HS-27A (cell line): ENCODE results near the gene MRPL21.

Experiments
- DNase-seq: peaks from one replicate; pipeline ENCODE4 v3.0.0-alpha.2; 2012; ENCODE audit warnings: low read depth, missing footprints

The MRPL21 gene

DNA sequence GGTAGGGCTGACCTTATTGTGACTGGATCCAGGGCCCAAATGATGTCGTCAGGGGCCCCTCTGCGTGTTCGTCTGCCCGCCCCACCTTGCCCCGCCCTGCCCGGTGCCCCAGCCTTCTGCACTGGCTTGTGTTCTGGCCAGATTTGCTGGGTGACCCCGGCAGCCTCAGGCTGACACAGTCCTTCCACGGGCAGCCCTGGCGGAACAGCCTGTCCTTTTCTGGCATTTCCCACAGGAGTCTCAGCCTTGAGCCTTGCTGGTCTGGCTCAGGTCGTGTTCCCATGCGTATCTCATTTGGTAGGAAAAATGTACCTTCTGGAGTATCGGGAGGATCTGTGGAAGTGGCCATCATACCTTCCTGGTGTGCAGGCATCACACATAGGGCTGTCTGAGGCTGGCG lies 31.0 kb upstream of the MRPL21 start:
- no peak for DNase-seq

DNA sequence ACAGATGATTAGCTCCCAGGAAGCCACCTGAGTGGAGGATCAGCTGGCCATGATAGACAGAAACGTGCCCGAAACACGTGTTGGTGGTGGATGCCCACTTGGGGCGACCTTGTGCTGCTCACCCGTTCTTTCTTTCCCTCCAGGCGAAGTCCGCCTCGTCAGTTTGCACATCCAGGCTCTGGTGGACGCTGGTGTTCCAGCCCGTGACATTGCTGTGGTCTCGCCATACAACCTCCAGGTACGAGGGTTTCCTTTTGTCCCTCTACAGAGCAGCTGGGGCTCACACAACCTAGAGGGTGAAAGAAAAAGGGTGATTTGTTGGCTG lies 30.7 kb upstream of the MRPL21 start:
- DNase-seq, result no peak

DNA sequence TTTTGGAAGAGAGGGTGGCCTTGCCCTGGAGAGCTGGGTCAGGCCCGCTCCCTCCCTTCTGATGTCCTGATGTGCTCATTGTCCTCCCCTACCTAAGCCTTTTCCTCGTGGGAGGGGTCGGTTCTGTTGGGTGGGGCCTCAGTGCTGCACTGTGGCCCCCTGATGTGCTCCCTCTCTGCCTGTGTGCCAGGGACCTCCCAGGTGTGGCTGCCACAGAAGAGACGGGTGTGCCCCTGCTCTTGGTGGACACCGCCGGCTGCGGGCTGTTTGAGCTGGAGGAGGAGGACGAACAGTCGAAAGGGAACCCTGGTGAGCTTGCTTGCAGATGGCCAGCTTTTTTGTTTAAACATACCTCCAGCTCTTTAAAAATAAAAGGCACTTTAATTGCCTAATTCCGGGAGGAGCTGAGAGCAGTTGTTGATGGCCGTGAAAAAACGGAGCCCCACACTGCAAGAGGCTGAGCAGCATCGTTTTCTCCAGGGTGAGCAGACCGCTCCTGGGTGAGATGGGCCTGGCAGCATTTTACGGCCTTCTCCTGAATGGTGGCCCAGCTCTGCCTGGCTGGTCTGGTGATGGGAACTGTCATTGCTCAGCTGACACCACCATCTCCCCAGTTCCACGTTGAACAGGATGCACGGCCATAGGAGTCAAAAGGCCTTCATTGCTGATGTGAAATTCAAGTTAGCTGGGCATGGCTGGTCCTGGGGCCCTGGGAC lies 30.1 kb upstream of the MRPL21 start:
- no peak for DNase-seq

DNA sequence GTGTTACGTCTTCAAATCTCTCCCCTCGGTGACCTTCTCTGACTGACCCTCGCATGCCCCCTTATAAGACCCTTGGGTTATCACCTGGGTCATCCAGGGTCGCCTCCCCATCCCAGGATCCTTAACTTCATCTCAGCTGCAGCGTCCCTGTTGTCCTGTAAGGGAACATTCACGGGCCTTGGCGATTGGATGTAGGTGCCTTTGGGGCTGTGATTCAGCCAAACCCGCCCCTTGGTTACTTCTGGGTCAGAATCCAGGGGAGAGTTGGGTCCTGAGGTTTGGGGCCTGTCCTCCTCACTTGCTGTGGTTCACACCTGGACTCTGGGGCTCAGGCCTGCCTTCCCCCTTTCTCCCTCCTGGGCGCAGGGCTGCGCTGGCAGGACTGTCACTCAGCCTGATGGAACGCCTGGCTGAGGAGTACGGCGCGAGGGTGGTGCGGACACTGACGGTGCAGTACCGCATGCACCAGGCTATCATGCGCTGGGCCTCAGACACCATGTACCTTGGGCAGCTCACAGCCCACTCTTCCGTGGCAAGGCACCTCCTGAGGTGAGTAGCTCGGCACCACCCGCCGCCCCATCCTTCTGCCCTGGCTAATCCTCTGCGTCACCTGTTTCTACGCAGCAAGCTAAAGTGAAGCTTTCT lies 29.4 kb upstream of the MRPL21 start:
- DNase-seq, result no peak

GRCh38 chr11:68932358-68932757 lies 28.7 kb upstream of the MRPL21 start:
- DNase-seq, result no peak

GRCh38 chr11:68931911-68932310 lies 28.3 kb upstream of the MRPL21 start:
- no peak for DNase-seq

DNA sequence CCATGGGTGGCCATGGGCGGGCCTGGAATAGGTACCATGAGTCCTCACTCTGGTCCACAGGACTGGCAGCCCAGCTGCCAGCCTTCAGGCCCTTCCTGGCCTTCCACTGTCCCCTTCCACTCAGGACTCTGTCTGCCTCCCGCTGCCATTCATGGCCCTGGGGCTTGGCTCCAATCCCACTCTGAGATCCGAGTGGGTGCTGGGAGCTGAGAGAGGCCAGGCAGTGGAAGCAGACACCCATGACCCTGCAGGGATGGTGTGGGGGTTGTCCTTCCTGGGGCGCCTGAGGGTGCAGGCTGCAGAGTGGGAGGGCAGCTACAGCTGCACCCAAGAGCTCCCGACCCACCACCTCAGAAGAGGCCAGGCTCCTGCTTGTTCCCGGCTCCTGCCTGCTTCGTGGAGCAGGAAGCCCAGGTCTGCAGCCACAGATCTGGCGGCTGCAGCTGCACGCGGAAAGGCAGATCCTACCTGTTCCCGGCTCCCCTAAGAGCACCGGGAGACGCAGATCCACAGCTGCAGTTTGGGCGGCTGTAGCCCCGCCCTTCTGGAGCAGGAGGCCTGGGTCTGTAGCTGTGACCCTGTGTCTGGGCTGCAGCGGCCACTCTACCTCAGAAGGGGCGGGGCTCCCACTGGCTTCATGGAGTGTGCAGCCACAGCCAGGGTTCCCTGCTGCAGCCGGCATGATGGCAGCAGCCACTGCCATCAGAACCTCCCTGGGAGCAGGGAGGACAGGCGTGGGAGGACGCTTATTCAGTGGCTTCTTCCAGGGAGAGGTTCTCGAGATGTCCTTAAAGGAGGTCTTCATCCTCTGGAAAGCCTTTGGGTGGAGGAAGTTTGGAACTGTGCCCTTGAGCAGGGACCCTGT lies 27.6 kb upstream of the MRPL21 start:
- DNase-seq, result no peak

GRCh38 chr11:68929706-68930570 lies 26.3 kb upstream of the MRPL21 start:
- DNase-seq, result no peak

DNA sequence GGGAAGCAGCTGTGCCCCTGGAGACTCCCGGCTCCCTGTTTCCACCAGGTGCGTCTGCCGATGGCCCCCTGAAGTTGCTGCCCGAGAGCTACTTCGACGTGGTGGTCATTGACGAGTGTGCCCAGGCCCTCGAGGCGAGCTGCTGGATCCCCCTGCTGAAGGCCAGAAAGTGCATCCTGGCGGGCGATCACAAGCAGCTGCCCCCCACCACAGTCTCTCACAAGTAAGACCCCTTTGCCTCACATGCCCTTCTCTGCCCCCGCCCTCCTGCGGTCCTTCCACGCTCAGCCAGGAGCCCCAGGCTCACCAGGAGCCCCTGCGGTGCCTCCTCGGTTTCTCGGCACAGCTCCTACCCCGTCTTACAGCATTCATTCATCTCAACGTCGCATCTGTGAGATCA lies 25.5 kb upstream of the MRPL21 start:
- DNase-seq, result no peak

GRCh38 chr11:68928136-68928880 lies 24.7 kb upstream of the MRPL21 start:
- DNase-seq, result no peak

DNA sequence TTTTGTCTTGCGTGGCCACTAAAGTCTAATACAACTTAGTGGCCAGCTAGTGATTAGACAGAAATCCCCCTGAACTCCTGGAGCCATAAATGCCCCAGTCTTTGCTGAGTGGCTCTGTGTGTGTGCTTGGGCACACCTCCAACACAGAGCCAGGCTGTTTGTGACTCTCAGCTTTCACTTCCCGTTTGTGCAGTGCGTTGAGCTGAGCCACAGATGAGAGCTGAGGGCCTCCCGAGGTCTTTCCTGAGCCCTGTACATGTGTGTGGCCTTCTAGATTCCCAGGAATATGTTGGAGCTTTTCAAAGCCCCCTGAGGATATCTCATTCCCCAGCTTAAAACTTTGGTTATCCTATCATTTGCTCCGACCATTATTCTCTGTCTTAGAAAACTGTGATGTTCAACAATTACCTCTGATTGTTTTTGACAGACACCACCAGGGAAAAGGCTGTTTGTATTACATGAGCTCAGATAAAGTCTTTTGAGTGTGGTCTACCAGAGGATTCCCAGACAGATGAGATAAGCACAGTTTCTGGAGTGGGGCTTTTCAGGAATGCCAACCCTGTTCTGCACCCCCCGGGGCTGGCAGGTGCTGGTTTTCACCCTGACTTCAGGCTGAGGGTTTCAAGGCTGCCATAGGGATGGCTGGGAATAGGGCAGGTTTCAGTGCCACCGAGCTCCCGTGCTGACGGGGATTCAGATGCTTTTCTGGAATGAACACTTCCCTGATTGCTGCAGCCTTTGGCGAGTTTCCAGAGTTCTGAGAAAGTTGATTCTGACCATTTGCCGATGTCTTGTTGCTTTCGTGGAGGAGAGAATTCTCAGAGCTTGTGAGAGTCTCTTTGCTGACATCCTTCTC lies 23.9 kb upstream of the MRPL21 start:
- no peak for DNase-seq

DNA sequence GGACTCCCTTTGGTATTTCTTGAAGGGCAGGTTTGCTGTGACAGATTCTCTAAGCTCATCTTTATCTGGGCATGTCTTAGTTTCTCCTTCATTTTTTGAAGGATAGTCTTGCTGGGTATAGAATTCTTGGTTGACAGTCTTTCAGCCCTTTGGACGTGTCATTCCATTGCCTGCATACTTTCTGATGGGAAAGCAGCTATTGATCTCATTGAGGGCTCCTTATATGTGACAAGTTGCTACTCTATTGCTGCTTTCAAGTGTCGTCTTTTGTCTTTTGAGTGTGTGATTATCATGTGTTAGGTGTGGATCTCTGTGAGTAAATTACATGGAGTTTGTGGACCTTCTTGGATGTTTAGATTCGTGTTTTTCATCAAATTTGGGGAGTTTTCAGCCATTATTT lies 22.0 kb upstream of the MRPL21 start:
- no peak for DNase-seq

- no peak for DNase-seq
Measured at GRCh38 chr11:68924073-68924925, 20.7 kb upstream of the MRPL21 start.

- no peak for DNase-seq
Measured at GRCh38 chr11:68923614-68924013, 20.0 kb upstream of the MRPL21 start.

GRCh38 chr11:68916439-68916838 lies 12.8 kb upstream of the MRPL21 start:
- no peak for DNase-seq

- no peak for DNase-seq
Measured at GRCh38 chr11:68914761-68915160, 11.1 kb upstream of the MRPL21 start.

- no peak for DNase-seq
Measured at GRCh38 chr11:68913188-68913587, 9.6 kb upstream of the MRPL21 start.

DNA sequence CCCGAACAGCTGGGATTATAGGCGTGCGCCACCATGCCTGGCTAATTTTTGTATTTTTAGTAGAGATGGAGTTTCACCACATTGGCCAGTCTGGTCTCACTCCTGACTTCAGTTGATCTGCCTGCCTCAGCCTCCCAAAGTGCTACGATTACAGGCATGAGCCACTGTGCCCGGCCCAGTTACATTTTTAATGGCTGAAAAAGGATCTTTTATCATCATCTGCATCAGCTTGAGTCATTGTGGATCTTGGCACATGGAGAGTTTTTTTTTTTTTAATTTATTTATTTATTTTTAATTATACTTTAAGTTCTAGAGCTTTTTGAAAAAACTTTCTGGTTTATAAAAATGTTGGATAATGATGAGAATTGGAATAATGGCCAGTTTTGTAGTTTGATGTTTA lies 8.6 kb upstream of the MRPL21 start:
- DNase-seq, result no peak

GRCh38 chr11:68911731-68912130 lies 8.1 kb upstream of the MRPL21 start:
- DNase-seq, result no peak

- DNase-seq, result no peak
Measured at GRCh38 chr11:68910965-68911364, 7.3 kb upstream of the MRPL21 start.
